K562 (cell line): ENCODE results near the gene TMEM156. TPM values are rescaled to one million over a fixed set of nuclear protein-coding genes. Genes with fewer than 3 reads are reported as not detected.

Source experiments
- ATAC-seq: fragments of 200-7000 bp; cut with Tn5 transposase; 3 replicates; pipeline ENCODE4 v1.9.1; 2020; ENCODE audit warnings: moderate library complexity
- BruUV-seq: library from RNA; stranded (reverse); fragments of 400-500 nt; replicated peaks from 2 replicates; lab custom pipeline; 2021; lab: Mats Ljungman, UMichigan
- CTCF ChIA-PET: fragments of 300-600 bp; formaldehyde crosslinking; extraction: SDS; loops from one replicate; lab custom pipeline; 2021; ENCODE audit warnings: low intra/inter-chr PET ratio; lab: Yijun Ruan, JAX
- POLR2A ChIA-PET: fragments of 300-600, 350-650 bp; sonication (Branson Sonifier 250); formaldehyde crosslinking; extraction: SDS; loops from one replicate; lab custom pipeline; 2021; ENCODE audit warnings: antibody characterized with exemption, inconsistent platforms; lab: Yijun Ruan, JAX
- DNase-seq, 4 experiments: peaks; one replicate each; pipeline versions ENCODE4 v3.0.0 to v3.0.0-alpha.2; 2011 to 2018; ENCODE audit warnings: low spot score in 3 of 4, mixed read lengths in 3 of 4; ENCODE audit errors: extremely low read depth in 1 of 4
- FAIRE-seq: peaks from 2 replicates; lab custom pipeline; 2011; peaks lifted over from hg19 to GRCh38; lab: Jason Lieb, UNC
- H2AFZ ChIP-seq: 2 replicates; pipeline ENCODE4 v1.6.0; 2011; ENCODE audit warnings: low read depth, low read length, control low read depth, inconsistent platforms
- H3K27ac ChIP-seq: fragments of 200-600 bp; 3 replicates; pipeline ENCODE4 v1.8.0; 2011; ENCODE audit warnings: low read depth, mild to moderate bottlenecking, control low read depth, inconsistent platforms, low read length, moderate library complexity, mixed read lengths; ENCODE audit errors: extremely low read depth
- H3K27me3 ChIP-seq, 2 experiments: fragments of 300-600 bp in 1 of 2; 2 replicates in 1 of 2; 3 replicates in 1 of 2; pipeline versions ENCODE4 v1.6.0 to v1.8.0; 2011; ENCODE audit warnings: inconsistent platforms in 2 of 2, low read length in 2 of 2, mild to moderate bottlenecking in 1 of 2, mixed read lengths in 1 of 2, moderate library complexity in 1 of 2; ENCODE audit not compliant: control insufficient read depth in 2 of 2, insufficient read depth in 2 of 2
- H3K36me3 ChIP-seq: fragments of 300-600 bp; 3 replicates; pipeline ENCODE4 v1.8.0; 2011; ENCODE audit warnings: mild to moderate bottlenecking, low read length, inconsistent platforms; ENCODE audit not compliant: control insufficient read depth, insufficient read depth
- H3K4me1 ChIP-seq, 2 experiments: fragments of 200-600 bp in 1 of 2; replicated peaks in 1 of 2; 2 replicates in 1 of 2; 3 replicates in 1 of 2; pipeline versions ENCODE4 v1.5.1 to v1.8.0; 2011; ENCODE audit warnings: inconsistent platforms in 2 of 2, low read length in 2 of 2, mild to moderate bottlenecking in 1 of 2, mixed read lengths in 1 of 2, moderate library complexity in 1 of 2; ENCODE audit not compliant: control insufficient read depth in 2 of 2, insufficient read depth in 2 of 2
- H3K4me2 ChIP-seq: 2 replicates; pipeline ENCODE4 v1.6.1; 2011; ENCODE audit warnings: low read length, control low read depth, inconsistent platforms, mixed read lengths; ENCODE audit not compliant: insufficient read depth
- H3K4me3 ChIP-seq: fragments of 200-600 bp; sonication (generic), shearing (Covaris generic); 2 replicates; pipeline ENCODE4 v1.5.1; 2016; ENCODE audit warnings: control low read depth, inconsistent platforms
- H3K79me2 ChIP-seq: fragments of 200-600 bp; 3 replicates; pipeline ENCODE4 v1.8.0; 2011; ENCODE audit warnings: low read length, inconsistent platforms; ENCODE audit not compliant: control insufficient read depth, insufficient read depth
- H3K9ac ChIP-seq, 2 experiments: 2 replicates each; pipeline versions ENCODE4 v1.6.0 to v1.6.1; 2011; ENCODE audit warnings: low read depth in 2 of 2, low read length in 2 of 2, control low read depth in 1 of 2, inconsistent platforms in 1 of 2, mild to moderate bottlenecking in 1 of 2, mixed read lengths in 1 of 2; ENCODE audit not compliant: insufficient read depth in 1 of 2
- H3K9me1 ChIP-seq: one replicate; pipeline ENCODE4 v1.6.0; 2011; ENCODE audit warnings: inconsistent platforms, mild to moderate bottlenecking, low read length, moderate library complexity; ENCODE audit not compliant: control insufficient read depth, insufficient read depth
- H3K9me3 ChIP-seq: replicated peaks from 2 replicates; pipeline ENCODE4 v1.5.1; 2011; ENCODE audit warnings: low read depth, low read length, inconsistent platforms; ENCODE audit not compliant: control insufficient read depth, insufficient read depth
- H4K20me1 ChIP-seq: replicated peaks from 2 replicates; pipeline ENCODE4 v1.6.1; 2011; ENCODE audit warnings: low read length, inconsistent platforms, mixed read lengths; ENCODE audit not compliant: control insufficient read depth, insufficient read depth
- CREM ChIP-seq: IDR thresholded peaks from 2 replicates; pipeline ENCODE4 v1.6.1; 2014; ENCODE audit warnings: antibody characterized with exemption, low read depth
- GATAD2A ChIP-seq: fragments of 450-650 bp; IDR thresholded peaks from 2 replicates; pipeline ENCODE4 v1.6.1; 2017
- MAFF ChIP-seq: IDR thresholded peaks from 2 replicates; pipeline ENCODE4 v1.6.1; 2012; ENCODE audit warnings: low read length, improper control_type of control experiment
- NONO ChIP-seq, 2 experiments: fragments of 200-400 bp in 1 of 2; fragments of 450-650 bp in 1 of 2; formaldehyde crosslinking in 1 of 2; IDR thresholded peaks; 2 replicates each; pipeline ENCODE4 v1.6.1; 2017; ENCODE audit warnings: low read depth in 2 of 2, mild to moderate bottlenecking in 2 of 2, moderate library complexity in 2 of 2, low read length in 1 of 2
- ZFP91 ChIP-seq: sonication (generic); formaldehyde crosslinking; IDR thresholded peaks from 2 replicates; pipeline ENCODE4 v1.8.0; 2022; ENCODE audit warnings: mild to moderate bottlenecking, missing genetic modification reagents
- ZNF354B ChIP-seq: fragments of 250-450 bp; sonication (Bioruptor Pico); IDR thresholded peaks from 2 replicates; pipeline ENCODE4 v1.4.0; 2020
- ZNF57 ChIP-seq: fragments of 450-650 bp; formaldehyde crosslinking; IDR thresholded peaks from 2 replicates; pipeline ENCODE4 v1.4.0; 2020; ENCODE audit warnings: mild to moderate bottlenecking, moderate library complexity
- ZNF76 ChIP-seq: fragments of 250-450 bp; sonication (Bioruptor Pico); IDR thresholded peaks from 2 replicates; pipeline ENCODE4 v1.4.0; 2020; ENCODE audit warnings: mild to moderate bottlenecking, moderate library complexity, borderline replicate concordance
- whole genome bisulfite sequencing: fragments of 100-300 bp; shearing (Covaris generic); methylation state at CpG from one replicate; pipeline ENCODE4 v1.1.6; 2016; ENCODE audit warnings: low coverage, mixed read lengths; ENCODE audit not compliant: insufficient coverage; ENCODE audit errors: missing lambda C conversion rate; 5-methylcytosine and 5-hydroxymethylcytosine counted together
- in situ Hi-C: fragments of 300-500 bp; cut with MboI; formaldehyde crosslinking; loops from 4 replicates; pipeline ENCODE4 v1.15.0; 2018; ENCODE audit warnings: inconsistent platforms, mixed read lengths
- intact Hi-C: fragments of 100-400 bp; cut with micrococcal nuclease; formaldehyde crosslinking; loops from 2 replicates; pipeline ENCODE4 v1.14.2; 2022
- polyA plus RNA-seq, 8 experiments: library from polyadenylated mRNA; depleted of rRNA in 4 of 8; stranded (reverse) in 5 of 8; unstranded in 3 of 8; fragments of >200 nt; fragmentation: Nextera tagmentation in 2 of 8; fragmentation: Illumina TruSeq in 1 of 8; extraction: Ambion mirVana in 2 of 8; extraction: Trizol in 1 of 8; gene quantifications; 2 replicates each; pipeline versions ENCODE4 v1.2.1 to v1.2.3, GENCODE V29; 2011 to 2014; ENCODE audit warnings: inconsistent platforms in 1 of 8, missing spikeins in 1 of 8
- total RNA-seq, 7 experiments: library from RNA; depleted of rRNA in 6 of 7; stranded (reverse); fragments of >200 nt in 6 of 7; fragmentation: Illumina TruSeq in 2 of 7; extraction: Trizol in 2 of 7; gene quantifications; 2 replicates each; pipeline versions ENCODE4 v1.2.1 to v1.2.3, GENCODE V29; 2011 to 2021; ENCODE audit warnings: low replicate concordance in 1 of 7
- TF ChIP-seq, protein P1 (sequence below): fragments of 250-450 bp; sonication (Bioruptor Pico); IDR thresholded peaks from 2 replicates; pipeline ENCODE4 v1.4.0; 2020

The TMEM156 gene
- total and polyA plus RNA-seq, 9 of the 15 experiments (the other 6 are each of a cell fraction or from before 2014, with no cell fraction given) = 3.5 to 9.6 (median 6.4) TPM

DNA sequence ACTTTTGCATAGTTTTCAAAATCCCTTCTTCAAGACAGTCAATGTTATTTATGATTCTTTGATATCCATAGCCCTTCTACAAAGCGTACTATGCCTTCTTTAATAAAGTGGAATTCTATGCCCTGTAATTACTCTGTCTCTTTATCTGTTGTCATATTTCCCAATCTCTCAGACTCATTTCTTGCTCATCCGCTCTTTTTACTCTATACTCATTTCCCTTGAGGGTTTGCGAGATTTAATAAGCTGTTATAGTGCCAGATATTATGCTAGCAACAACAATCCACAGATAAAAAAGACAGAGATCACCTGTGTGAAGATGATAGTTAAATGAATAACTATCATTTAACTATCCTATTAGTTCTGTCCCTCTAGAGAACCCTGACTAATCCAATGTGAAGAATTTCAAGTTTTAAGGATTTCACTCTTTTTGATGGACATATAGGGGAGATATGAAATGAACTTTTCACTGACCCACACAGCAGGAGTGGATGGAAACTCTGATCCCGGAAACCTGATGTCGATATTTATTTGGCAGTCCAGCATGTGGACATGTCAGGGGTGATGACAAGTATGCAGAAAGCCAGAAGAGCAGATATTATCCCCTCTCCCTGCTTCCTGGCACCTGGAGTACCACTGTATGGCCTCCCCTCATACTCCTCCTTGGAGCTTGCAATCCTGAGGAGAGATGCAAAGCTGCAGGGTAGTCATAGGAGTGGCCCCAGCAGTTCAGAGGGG lies 49.7 kb downstream of the TMEM156 start:
- H3K9me1 ChIP-seq = no peaks in the 10 kb centered on the region
- TF ChIP-seq ZNF76 (CRISPR knock-in tag) (no peak), MAFF (no peak), CREM (no peak), ZNF57 (CRISPR knock-in tag) (no peak), NONO (IDR thresholded peaks at IDR 0.05; ENCODE audit: low read depth in 2 of 2, low read length in 1 of 2) (no peak), ZFP91 (CRISPR knock-in tag) (no peak), GATAD2A (no peak), ZNF354B (CRISPR knock-in tag) (no peak)
- TF ChIP-seq, protein P1, sequence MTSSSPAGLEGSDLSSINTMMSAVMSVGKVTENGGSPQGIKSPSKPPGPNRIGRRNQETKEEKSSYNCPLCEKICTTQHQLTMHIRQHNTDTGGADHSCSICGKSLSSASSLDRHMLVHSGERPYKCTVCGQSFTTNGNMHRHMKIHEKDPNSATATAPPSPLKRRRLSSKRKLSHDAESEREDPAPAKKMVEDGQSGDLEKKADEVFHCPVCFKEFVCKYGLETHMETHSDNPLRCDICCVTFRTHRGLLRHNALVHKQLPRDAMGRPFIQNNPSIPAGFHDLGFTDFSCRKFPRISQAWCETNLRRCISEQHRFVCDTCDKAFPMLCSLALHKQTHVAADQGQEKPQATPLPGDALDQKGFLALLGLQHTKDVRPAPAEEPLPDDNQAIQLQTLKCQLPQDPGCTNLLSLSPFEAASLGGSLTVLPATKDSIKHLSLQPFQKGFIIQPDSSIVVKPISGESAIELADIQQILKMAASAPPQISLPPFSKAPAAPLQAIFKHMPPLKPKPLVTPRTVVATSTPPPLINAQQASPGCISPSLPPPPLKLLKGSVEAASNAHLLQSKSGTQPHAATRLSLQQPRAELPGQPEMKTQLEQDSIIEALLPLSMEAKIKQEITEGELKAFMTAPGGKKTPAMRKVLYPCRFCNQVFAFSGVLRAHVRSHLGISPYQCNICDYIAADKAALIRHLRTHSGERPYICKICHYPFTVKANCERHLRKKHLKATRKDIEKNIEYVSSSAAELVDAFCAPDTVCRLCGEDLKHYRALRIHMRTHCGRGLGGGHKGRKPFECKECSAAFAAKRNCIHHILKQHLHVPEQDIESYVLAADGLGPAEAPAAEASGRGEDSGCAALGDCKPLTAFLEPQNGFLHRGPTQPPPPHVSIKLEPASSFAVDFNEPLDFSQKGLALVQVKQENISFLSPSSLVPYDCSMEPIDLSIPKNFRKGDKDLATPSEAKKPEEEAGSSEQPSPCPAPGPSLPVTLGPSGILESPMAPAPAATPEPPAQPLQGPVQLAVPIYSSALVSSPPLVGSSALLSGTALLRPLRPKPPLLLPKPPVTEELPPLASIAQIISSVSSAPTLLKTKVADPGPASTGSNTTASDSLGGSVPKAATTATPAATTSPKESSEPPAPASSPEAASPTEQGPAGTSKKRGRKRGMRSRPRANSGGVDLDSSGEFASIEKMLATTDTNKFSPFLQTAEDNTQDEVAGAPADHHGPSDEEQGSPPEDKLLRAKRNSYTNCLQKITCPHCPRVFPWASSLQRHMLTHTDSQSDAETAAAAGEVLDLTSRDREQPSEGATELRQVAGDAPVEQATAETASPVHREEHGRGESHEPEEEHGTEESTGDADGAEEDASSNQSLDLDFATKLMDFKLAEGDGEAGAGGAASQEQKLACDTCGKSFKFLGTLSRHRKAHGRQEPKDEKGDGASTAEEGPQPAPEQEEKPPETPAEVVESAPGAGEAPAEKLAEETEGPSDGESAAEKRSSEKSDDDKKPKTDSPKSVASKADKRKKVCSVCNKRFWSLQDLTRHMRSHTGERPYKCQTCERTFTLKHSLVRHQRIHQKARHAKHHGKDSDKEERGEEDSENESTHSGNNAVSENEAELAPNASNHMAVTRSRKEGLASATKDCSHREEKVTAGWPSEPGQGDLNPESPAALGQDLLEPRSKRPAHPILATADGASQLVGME (CRISPR knock-in tag) = no peak
- TF ChIP-seq, all 486 proteins: peak for 0
- no peak overlapping the region for H3K27ac ChIP-seq
- DNase-seq = no peak
- CTCF ChIA-PET = no interaction called here
- in situ Hi-C loops (no loop called here), intact Hi-C loops (no loop called here)
- no peak overlapping the region for H3K9ac ChIP-seq
- no peaks in the 10 kb centered on the region for H3K9me3 ChIP-seq
- 78% methylated on average over 5 of the region's 5 CpGs for WGBS
- no peaks in the 10 kb centered on the region for H3K27me3 ChIP-seq
- H3K4me2 ChIP-seq = no peak overlapping the region
- no TSS peak for BruUV-seq
- no peaks in the 10 kb centered on the region for H3K79me2 ChIP-seq
- peaks cover 3% of the 10 kb centered on the region; the same call in 1 of the 3 replicates for H3K36me3 ChIP-seq
- no peak overlapping the region for H3K4me3 ChIP-seq
- POLR2A ChIA-PET = no interaction called here
- no peaks in the 10 kb centered on the region; a peak in 1 of 5 replicates for H3K4me1 ChIP-seq
- ATAC-seq = no peak
- no peak overlapping the region for H2AFZ ChIP-seq
- no peak for FAIRE-seq
- H4K20me1 ChIP-seq = no peaks in the 10 kb centered on the region
